Choroid plexus epithelial cell (primary cell): Measurements from ENCODE around the gene CBARP.
A peak's percentile ranks its signal among the peaks of the same experiment; 100 is the strongest.

Experiments used
- DNase-seq: peaks from one replicate; pipeline ENCODE4 v3.0.0-alpha.2; 2010; ENCODE audit warnings: low read depth
- H3K4me3 ChIP-seq: 2 replicates; pipeline ENCODE4 v1.5.1; 2011; ENCODE audit warnings: low read depth, mild to moderate bottlenecking, control low read depth, low read length, moderate library complexity
- CTCF ChIP-seq: conservative IDR thresholded peaks from 2 replicates; pipeline ENCODE4 v1.5.1; 2011; ENCODE audit warnings: low read depth, mild to moderate bottlenecking, control low read depth, inconsistent platforms, low read length, moderate library complexity

The CBARP gene

GRCh38 chr19:1274852-1275259 is 37.1 kb upstream of the CBARP start:
- DNase-seq, result no peak
- TF ChIP-seq CTCF, result no peak
- peak overlapping the region; percentile 66 for H3K4me3 ChIP-seq

GRCh38 chr19:1274081-1274851 is 36.5 kb upstream of the CBARP start:
- H3K4me3 ChIP-seq, result peak overlapping the region; percentile 66
- no peak for TF ChIP-seq CTCF

GRCh38 chr19:1273263-1274041 is 35.6 kb upstream of the CBARP start:
- no peak for DNase-seq
- no peak for TF ChIP-seq CTCF
- no peak overlapping the region for H3K4me3 ChIP-seq

More at GRCh38 chr19:1274081-1274851, 36.5 kb upstream of the CBARP start:
- no peak for DNase-seq

- no peak for DNase-seq
- TF ChIP-seq CTCF, result no peak
- H3K4me3 ChIP-seq, result no peak overlapping the region
These were observed 34.8 kb upstream of the CBARP start for GRCh38 chr19:1272423-1273262.

- TF ChIP-seq CTCF, result no peak
- DNase-seq, result no peak
- H3K4me3 ChIP-seq, result no peak overlapping the region
These were observed 34.0 kb upstream of the CBARP start for GRCh38 chr19:1271528-1272422.

GRCh38 chr19:1270854-1271527 is 33.2 kb upstream of the CBARP start:
- no peak for TF ChIP-seq CTCF
- peak overlapping the region; percentile 84 for H3K4me3 ChIP-seq
- no peak for DNase-seq
